Lung (tissue), 12 donors: ENCODE results near the gene KRT6A. TPM values are rescaled to one million over a fixed set of nuclear protein-coding genes. Genes with fewer than 3 reads are reported as not detected.

ENCODE experiments used
- ATAC-seq: fragments of 200-7000 bp; cut with Tn5 transposase; one replicate; pipeline ENCODE4 v1.9.1; 2020; ENCODE audit warnings: moderate number of reproducible peaks; ENCODE audit not compliant: insufficient read depth, low FRiP score
- DNase-seq, 3 donors: peaks; one replicate each; pipeline ENCODE4 v3.0.0-alpha.2; 2013 to 2017
- H3K27ac ChIP-seq, 2 donors: one replicate each; pipeline ENCODE4 v1.5.1; 2013; ENCODE audit warnings: mild to moderate bottlenecking in 2 of 2, moderate library complexity in 2 of 2, control low read depth in 1 of 2, inconsistent platforms in 1 of 2, low read depth in 1 of 2, low read length in 1 of 2
- H3K27me3 ChIP-seq, 3 donors: one replicate each; pipeline ENCODE4 v1.5.1; 2013; ENCODE audit warnings: low read length in 2 of 3; ENCODE audit not compliant: control insufficient read depth in 3 of 3, insufficient read depth in 3 of 3
- H3K36me3 ChIP-seq, 4 donors: one replicate each; pipeline ENCODE4 v1.5.1; 2013; ENCODE audit warnings: low read length in 4 of 4, mild to moderate bottlenecking in 1 of 4, moderate library complexity in 1 of 4; ENCODE audit not compliant: control insufficient read depth in 4 of 4, insufficient read depth in 4 of 4
- H3K4me1 ChIP-seq, 5 donors: one replicate each; pipeline ENCODE4 v1.5.1; 2013; ENCODE audit warnings: low read length in 5 of 5, mild to moderate bottlenecking in 2 of 5, moderate library complexity in 1 of 5; ENCODE audit not compliant: control insufficient read depth in 5 of 5, insufficient read depth in 5 of 5
- H3K4me3 ChIP-seq: one replicate; pipeline ENCODE4 v1.5.1; 2013; ENCODE audit warnings: mild to moderate bottlenecking, control low read depth, moderate library complexity
- H3K9ac ChIP-seq, 2 donors: one replicate each; pipeline ENCODE4 v1.5.1; 2013; ENCODE audit warnings: low read length in 2 of 2, control low read depth in 1 of 2; ENCODE audit not compliant: insufficient read depth in 1 of 2
- H3K9me3 ChIP-seq, 4 donors: one replicate each; pipeline ENCODE4 v1.5.1; 2013; ENCODE audit warnings: low read length in 3 of 4, mild to moderate bottlenecking in 1 of 4, moderate library complexity in 1 of 4; ENCODE audit not compliant: control insufficient read depth in 4 of 4, insufficient read depth in 3 of 4
- CTCF ChIP-seq: IDR thresholded peaks from 2 replicates; pipeline ENCODE4 v1.5.1; 2012; ENCODE audit warnings: mild to moderate bottlenecking; ENCODE audit errors: control extremely low read depth, extremely low read depth
- WGBS, 2 donors: extraction: QIAGEN DNeasy Blood & Tissue Kit; methylation state at CpG; one replicate each; pipeline ENCODE4 v1.1.7; 2013; 5-methylcytosine and 5-hydroxymethylcytosine counted together
- polyA plus RNA-seq, 2 donors: library from polyadenylated mRNA; stranded (reverse); fragments of 200-250 nt; gene quantifications; one replicate each; pipeline ENCODE4 v1.2.1, GENCODE V29; 2013
- total RNA-seq, 2 donors: library from RNA; depleted of rRNA in 1 of 2; stranded (reverse); fragments of >200 nt in 1 of 2; gene quantifications; one replicate each; pipeline ENCODE4 v1.2.1, GENCODE V29; 2014 to 2021
- donor health status: control.
- donor health status: control.
- donor health status: Bipolar disorder and iron deficiency.
- donor health status: healthy.
- donor health status: DM: yes; HTN: yes; CAD: no.

The KRT6A gene
- total and polyA plus RNA-seq, 4 donors = 0.65 to 46.8 (median 7.3) TPM

- ATAC-seq (no peak), DNase-seq (no peak)
- Histone ChIP-seq H3K4me3 (no peak overlapping the region), H3K36me3 (no peaks in the 10 kb centered on the region), H3K9ac (no peak overlapping the region), H3K9me3 (no peaks in the 10 kb centered on the region), H3K27ac (no peak overlapping the region), H3K27me3 (no peaks in the 10 kb centered on the region), H3K4me1 (no peaks in the 10 kb centered on the region)
- no peak for TF ChIP-seq CTCF
- WGBS, 2 donors = 86 to 89% methylated on average over 5 of the region's 5 CpGs
Observed at GRCh38 chr12:52499806-52500560, 6.9 kb upstream of the KRT6A start.

GRCh38 chr12:52498946-52499345 is 5.9 kb upstream of the KRT6A start:
- Histone ChIP-seq H3K36me3 (no peaks in the 10 kb centered on the region), H3K9ac (no peak overlapping the region), H3K27me3 (peaks cover 0 to 4% (median 0%) of the 10 kb centered on the region in 3 donors), H3K9me3 (no peaks in the 10 kb centered on the region), H3K4me1 (no peaks in the 10 kb centered on the region), H3K4me3 (no peak overlapping the region), H3K27ac (no peak overlapping the region)
- DNase-seq (no peak), ATAC-seq (no peak)
- no peak for TF ChIP-seq CTCF
- WGBS, 2 donors = 71 to 78% methylated on average over 1 of the region's 1 CpG

- no peaks in the 10 kb centered on the region for H3K36me3 ChIP-seq
- 79 to 91% methylated on average over 7 of the region's 7 CpGs for WGBS, 2 donors
- no peak for ATAC-seq
Observed at GRCh38 chr12:52497975-52498374, 4.9 kb upstream of the KRT6A start.

More at GRCh38 chr12:52497975-52498374, 4.9 kb upstream of the KRT6A start:
- peaks cover 0 to 3% (median 0%) of the 10 kb centered on the region in 5 donors for H3K4me1 ChIP-seq
- DNase-seq = no peak
- no peak for TF ChIP-seq CTCF
- peaks cover 0 to 8% (median 0%) of the 10 kb centered on the region in 3 donors for H3K27me3 ChIP-seq
- H3K9ac ChIP-seq = no peak overlapping the region
- H3K27ac ChIP-seq = no peak overlapping the region
- H3K9me3 ChIP-seq = no peaks in the 10 kb centered on the region
- H3K4me3 ChIP-seq = no peak overlapping the region
